Measurements from ENCODE around the gene SLC23A2.
"Not testable (repeated sequence)": the region's sequence is repeated elsewhere in the genome, so short reads cannot be mapped to it uniquely, and the experiment has no call there.

The SLC23A2 gene

GRCh38 chr20:5036828-5037227, 35.5 kb upstream of the SLC23A2 start:
- H3K18ac ChIP-seq (ENCODE audit: low read length) = no peak overlapping the region
- no peak overlapping the region for H2BK120ac ChIP-seq (ENCODE audit: low read depth, low read length)
- H2BK5ac ChIP-seq (ENCODE audit: low read length) = no peak overlapping the region
- H2AFZ ChIP-seq (ENCODE audit: low read length) = no peak overlapping the region
- peaks cover 0 to 2% of the 10 kb centered on the region in 2 donors for H3K4me1 ChIP-seq (ENCODE audit: control insufficient read depth in 2 of 2, insufficient read depth in 1 of 2, low read depth in 1 of 2, low read length in 2 of 2)
- no peak for DNase-seq (ENCODE audit: low spot score)
- H3K23ac ChIP-seq (ENCODE audit: low read depth, low read length, poor library complexity) = no peak overlapping the region
- H3K9ac ChIP-seq (ENCODE audit: low read depth, low read length, poor library complexity) = no peak overlapping the region
- no peak overlapping the region for H2AK5ac ChIP-seq (ENCODE audit: low read depth, low read length)
- no peak overlapping the region for H3K4me2 ChIP-seq (ENCODE audit: insufficient read depth, low read length, poor library complexity, severe bottlenecking)
- H3K4ac ChIP-seq (ENCODE audit: low read length) = no peak overlapping the region
- H3K27me3 ChIP-seq (ENCODE audit: control insufficient read depth in 3 of 3, insufficient read depth in 3 of 3, low read depth in 1 of 3, low read length in 3 of 3) = peaks cover 0 to 4% (median 0%) of the 10 kb centered on the region in 3 experiments
- no peaks in the 10 kb centered on the region for H3K79me1 ChIP-seq (ENCODE audit: low read depth, low read length)
- H3K27ac ChIP-seq (replicated peaks; ENCODE audit: low read length) = no peak overlapping the region
- no peak overlapping the region for H3K4me3 ChIP-seq (ENCODE audit: low read length in 2 of 2)
- H2BK12ac ChIP-seq (ENCODE audit: low read length) = no peak overlapping the region
- H3K14ac ChIP-seq (ENCODE audit: low read length) = no peak overlapping the region
- no peaks in the 10 kb centered on the region for H3K36me3 ChIP-seq (replicated peaks in 1 of 2; ENCODE audit: control insufficient read depth in 2 of 2, insufficient read depth in 2 of 2, low read length in 2 of 2)
- H4K91ac ChIP-seq (ENCODE audit: low read depth, low read length, poor library complexity) = no peak overlapping the region
- no peak overlapping the region for H2BK15ac ChIP-seq (ENCODE audit: low read length)
- H4K8ac ChIP-seq (ENCODE audit: low read depth, low read length) = no peak overlapping the region
- WGBS, 2 donors (ENCODE audit: extremely low coverage in 2 of 2, insufficient read length in 2 of 2, insufficient replicate concordance in 1 of 2) = no CpG with 5 or more reads among the region's 2 CpGs
- H3K9me3 ChIP-seq (replicated peaks in 1 of 2; ENCODE audit: control insufficient read depth in 2 of 2, insufficient read depth in 1 of 2, low read depth in 1 of 2, low read length in 2 of 2) = no peaks in the 10 kb centered on the region

GRCh38 chr20:5035518-5035917, 34.2 kb upstream of the SLC23A2 start:
- not testable (repeated sequence) for H2BK12ac ChIP-seq (ENCODE audit: low read length); H2BK5ac ChIP-seq (ENCODE audit: low read length); DNase-seq (ENCODE audit: low spot score); H3K9ac ChIP-seq (ENCODE audit: low read depth, low read length, poor library complexity); H3K36me3 ChIP-seq (replicated peaks in 1 of 2; ENCODE audit: control insufficient read depth in 2 of 2, insufficient read depth in 2 of 2, low read length in 2 of 2); H4K91ac ChIP-seq (ENCODE audit: low read depth, low read length, poor library complexity); H2AFZ ChIP-seq (ENCODE audit: low read length); H3K14ac ChIP-seq (ENCODE audit: low read length); H3K4me2 ChIP-seq (ENCODE audit: insufficient read depth, low read length, poor library complexity, severe bottlenecking); H3K27me3 ChIP-seq (ENCODE audit: control insufficient read depth in 3 of 3, insufficient read depth in 3 of 3, low read depth in 1 of 3, low read length in 3 of 3); H3K27ac ChIP-seq (replicated peaks; ENCODE audit: low read length); H3K4ac ChIP-seq (ENCODE audit: low read length); H3K4me1 ChIP-seq (ENCODE audit: control insufficient read depth in 2 of 2, insufficient read depth in 1 of 2, low read depth in 1 of 2, low read length in 2 of 2); H2BK120ac ChIP-seq (ENCODE audit: low read depth, low read length); H3K23ac ChIP-seq (ENCODE audit: low read depth, low read length, poor library complexity); H4K8ac ChIP-seq (ENCODE audit: low read depth, low read length); H2BK15ac ChIP-seq (ENCODE audit: low read length); H3K9me3 ChIP-seq (replicated peaks in 1 of 2; ENCODE audit: control insufficient read depth in 2 of 2, insufficient read depth in 1 of 2, low read depth in 1 of 2, low read length in 2 of 2); H3K18ac ChIP-seq (ENCODE audit: low read length); H3K4me3 ChIP-seq (ENCODE audit: low read length in 2 of 2); H2AK5ac ChIP-seq (ENCODE audit: low read depth, low read length); H3K79me1 ChIP-seq (ENCODE audit: low read depth, low read length)
- no CpG with 5 or more reads among the region's 1 CpG for WGBS, 2 donors (ENCODE audit: extremely low coverage in 2 of 2, insufficient read length in 2 of 2, insufficient replicate concordance in 1 of 2)

- Histone ChIP-seq H3K36me3 (replicated peaks in 1 of 2; ENCODE audit: control insufficient read depth in 2 of 2, insufficient read depth in 2 of 2, low read length in 2 of 2) (no peaks in the 10 kb centered on the region), H3K27me3 (ENCODE audit: control insufficient read depth in 3 of 3, insufficient read depth in 3 of 3, low read depth in 1 of 3, low read length in 3 of 3) (peaks cover 0 to 4% (median 0%) of the 10 kb centered on the region in 3 experiments), H2BK5ac (ENCODE audit: low read length) (no peak overlapping the region), H3K9ac (ENCODE audit: low read depth, low read length, poor library complexity) (no peak overlapping the region), H3K27ac (replicated peaks; ENCODE audit: low read length) (no peak overlapping the region), H3K79me1 (ENCODE audit: low read depth, low read length) (no peaks in the 10 kb centered on the region), H4K91ac (ENCODE audit: low read depth, low read length, poor library complexity) (no peak overlapping the region), H3K9me3 (replicated peaks in 1 of 2; ENCODE audit: control insufficient read depth in 2 of 2, insufficient read depth in 1 of 2, low read depth in 1 of 2, low read length in 2 of 2) (no peaks in the 10 kb centered on the region), H3K14ac (ENCODE audit: low read length) (no peak overlapping the region), H3K4ac (ENCODE audit: low read length) (no peak overlapping the region), H2BK15ac (ENCODE audit: low read length) (no peak overlapping the region), H2AFZ (ENCODE audit: low read length) (no peak overlapping the region), H2AK5ac (ENCODE audit: low read depth, low read length) (no peak overlapping the region), H4K8ac (ENCODE audit: low read depth, low read length) (no peak overlapping the region), H3K4me3 (ENCODE audit: low read length in 2 of 2) (no peak overlapping the region), H3K18ac (ENCODE audit: low read length) (no peak overlapping the region), H3K4me2 (ENCODE audit: insufficient read depth, low read length, poor library complexity, severe bottlenecking) (no peak overlapping the region), H2BK12ac (ENCODE audit: low read length) (no peak overlapping the region), H3K4me1 (ENCODE audit: control insufficient read depth in 2 of 2, insufficient read depth in 1 of 2, low read depth in 1 of 2, low read length in 2 of 2) (peaks cover 0 to 3% of the 10 kb centered on the region in 2 donors), H3K23ac (ENCODE audit: low read depth, low read length, poor library complexity) (no peak overlapping the region), H2BK120ac (ENCODE audit: low read depth, low read length) (no peak overlapping the region)
- DNase-seq (ENCODE audit: low spot score) = no peak
- no CpG with 5 or more reads among the region's 2 CpGs for WGBS, 2 donors (ENCODE audit: extremely low coverage in 2 of 2, insufficient read length in 2 of 2, insufficient replicate concordance in 1 of 2)
Measured at GRCh38 chr20:5033566-5033965, 32.3 kb upstream of the SLC23A2 start.

GRCh38 chr20:5031701-5032100, 30.4 kb upstream of the SLC23A2 start:
- H3K18ac ChIP-seq (ENCODE audit: low read length); H3K4me1 ChIP-seq (ENCODE audit: control insufficient read depth in 2 of 2, insufficient read depth in 1 of 2, low read depth in 1 of 2, low read length in 2 of 2); H2BK5ac ChIP-seq (ENCODE audit: low read length); H2AK5ac ChIP-seq (ENCODE audit: low read depth, low read length); H3K27ac ChIP-seq (replicated peaks; ENCODE audit: low read length); H3K4ac ChIP-seq (ENCODE audit: low read length); DNase-seq (ENCODE audit: low spot score); H4K91ac ChIP-seq (ENCODE audit: low read depth, low read length, poor library complexity); H3K9me3 ChIP-seq (replicated peaks in 1 of 2; ENCODE audit: control insufficient read depth in 2 of 2, insufficient read depth in 1 of 2, low read depth in 1 of 2, low read length in 2 of 2); H3K9ac ChIP-seq (ENCODE audit: low read depth, low read length, poor library complexity); H2AFZ ChIP-seq (ENCODE audit: low read length); H3K23ac ChIP-seq (ENCODE audit: low read depth, low read length, poor library complexity); H4K8ac ChIP-seq (ENCODE audit: low read depth, low read length); H3K79me1 ChIP-seq (ENCODE audit: low read depth, low read length); H3K36me3 ChIP-seq (replicated peaks in 1 of 2; ENCODE audit: control insufficient read depth in 2 of 2, insufficient read depth in 2 of 2, low read length in 2 of 2); H2BK12ac ChIP-seq (ENCODE audit: low read length); H3K27me3 ChIP-seq (ENCODE audit: control insufficient read depth in 3 of 3, insufficient read depth in 3 of 3, low read depth in 1 of 3, low read length in 3 of 3); H3K4me2 ChIP-seq (ENCODE audit: insufficient read depth, low read length, poor library complexity, severe bottlenecking); H2BK120ac ChIP-seq (ENCODE audit: low read depth, low read length); H3K14ac ChIP-seq (ENCODE audit: low read length); H3K4me3 ChIP-seq (ENCODE audit: low read length in 2 of 2); H2BK15ac ChIP-seq (ENCODE audit: low read length): not testable (repeated sequence)
- no CpG with 5 or more reads among the region's 10 CpGs for WGBS, 2 donors (ENCODE audit: extremely low coverage in 2 of 2, insufficient read length in 2 of 2, insufficient replicate concordance in 1 of 2)

All from neuronal stem cell (in vitro differentiated cells).